WERI-Rb-1 (cell line): Measurements from ENCODE around the gene CD63.

Experiments used
- DNase-seq: peaks from one replicate; pipeline ENCODE4 v3.0.0-alpha.2; 2020
- H3K27ac ChIP-seq: fragments of 250-450 bp; sonication (Bioruptor Pico); 2 replicates; pipeline ENCODE4 v1.5.1; 2020; ENCODE audit warnings: mild to moderate bottlenecking, moderate library complexity
- H3K27me3 ChIP-seq: fragments of 250-450 bp; sonication (Bioruptor Pico); 2 replicates; pipeline ENCODE4 v1.5.1; 2021; ENCODE audit warnings: mild to moderate bottlenecking, low read depth, moderate library complexity; ENCODE audit not compliant: insufficient read depth, severe bottlenecking
- H3K36me3 ChIP-seq: fragments of 250-450 bp; sonication (Bioruptor Pico); 2 replicates; pipeline ENCODE4 v1.5.1; 2020; ENCODE audit warnings: mild to moderate bottlenecking, moderate library complexity
- H3K4me3 ChIP-seq: 2 replicates; pipeline ENCODE4 v1.5.1; 2011; ENCODE audit warnings: low read depth, mild to moderate bottlenecking, control low read depth, low read length
- H3K9me3 ChIP-seq: fragments of 250-450 bp; sonication (Bioruptor Pico); 2 replicates; pipeline ENCODE4 v1.5.1; 2021; ENCODE audit warnings: mild to moderate bottlenecking, moderate library complexity; ENCODE audit not compliant: severe bottlenecking
- CTCF ChIP-seq: IDR thresholded peaks from 2 replicates; pipeline ENCODE4 v1.5.1; 2011; ENCODE audit warnings: low read depth, mild to moderate bottlenecking, control low read depth, inconsistent platforms, low read length

The CD63 gene

DNA sequence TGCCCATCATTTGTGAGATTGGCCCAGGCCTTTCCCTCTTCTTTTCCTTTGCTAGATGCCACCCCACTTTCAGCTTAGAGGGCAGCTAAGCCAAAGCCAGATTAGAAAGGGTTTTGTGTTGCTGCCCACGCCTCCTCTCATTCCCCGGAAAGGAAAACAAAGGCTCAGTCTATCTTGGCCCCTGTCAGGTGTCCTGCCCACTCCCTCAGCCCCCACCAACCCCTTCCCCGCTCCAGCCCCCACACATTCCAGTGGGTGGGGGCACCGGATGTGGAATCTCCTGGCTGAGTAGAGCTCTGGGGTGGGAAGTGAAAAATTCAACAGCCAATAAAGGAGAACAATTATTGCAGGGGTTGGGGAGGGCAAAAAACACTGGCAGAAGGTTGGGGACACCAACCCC, 10.8 kb downstream of the CD63 start:
- H3K27me3 ChIP-seq: no peaks in the 10 kb centered on the region
- peak overlapping the region; percentile 81 for H3K27ac ChIP-seq
- no peak overlapping the region; the same call in 1 of the 2 replicates for H3K4me3 ChIP-seq
- peak; percentile 56 for DNase-seq
- H3K36me3 ChIP-seq: peaks cover 11% of the 10 kb centered on the region
- no peaks in the 10 kb centered on the region for H3K9me3 ChIP-seq
- no peak for TF ChIP-seq CTCF

GRCh38 chr12:55717011-55718007, 11.5 kb downstream of the CD63 start:
- Histone ChIP-seq H3K4me3 (peak overlapping the region; percentile 92), H3K36me3 (peaks cover 11% of the 10 kb centered on the region; the same call in 1 of the 2 replicates), H3K27me3 (no peaks in the 10 kb centered on the region), H3K27ac (peak overlapping the region; percentile 90), H3K9me3 (no peaks in the 10 kb centered on the region)
- TF ChIP-seq CTCF: no peak
- DNase-seq: no peak

- peak overlapping the region; percentile 90 for H3K27ac ChIP-seq
These were observed 12.2 kb downstream of the CD63 start for GRCh38 chr12:55716582-55716957.

DNA sequence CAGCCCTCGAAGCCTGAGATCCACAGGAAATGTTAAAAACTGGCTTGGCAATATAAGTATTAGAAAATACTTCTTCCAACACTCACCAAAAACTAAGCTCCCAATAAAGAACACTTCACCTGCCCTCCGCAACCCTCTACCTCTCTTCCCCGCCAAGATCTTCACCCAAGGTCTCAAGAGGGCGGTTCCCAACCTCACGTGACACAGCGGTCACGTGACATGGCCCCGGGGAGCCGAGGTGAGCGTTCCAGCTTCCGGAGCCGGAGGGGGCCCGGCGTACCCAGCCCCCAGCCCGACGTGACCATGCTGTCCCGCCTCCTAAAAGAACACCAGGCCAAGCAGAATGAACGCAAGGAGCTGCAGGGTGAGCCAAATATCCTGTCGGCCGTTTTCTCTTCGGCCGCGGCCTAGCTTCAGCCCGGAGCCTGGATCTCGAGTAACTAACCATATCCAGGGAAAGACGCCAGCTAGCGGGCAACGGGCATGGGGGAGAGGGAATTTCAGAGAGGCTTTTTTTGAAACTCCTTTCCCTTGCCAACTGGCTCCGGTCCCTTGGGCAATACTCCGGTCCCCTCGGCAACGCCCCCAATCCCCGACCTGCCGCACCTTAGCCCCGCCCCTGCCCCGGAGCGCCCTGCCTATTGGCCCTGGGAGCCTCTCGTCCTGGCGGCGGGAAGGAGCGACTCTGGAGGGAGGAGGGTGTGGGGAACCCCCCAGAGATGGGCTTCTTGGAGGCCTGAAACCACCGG, 12.8 kb downstream of the CD63 start, which contains the start of gene BLOC1S1:
TSS of gene BLOC1S1 (plus strand) at position 214 of the 749 bp plus-strand sequence. CDS start at position 220, 6 bp downstream.
- Histone ChIP-seq H3K27ac (peak within 1 kb of the TSS; percentile 90), H3K36me3 (peaks cover 11% of the 10 kb centered on the region; the same call in 1 of the 2 replicates), H3K4me3 (peak within 1 kb of the TSS; percentile 92), H3K9me3 (no peaks in the 10 kb centered on the region), H3K27me3 (no peaks in the 10 kb centered on the region)
- no peak for TF ChIP-seq CTCF
- peak; percentile 94 for DNase-seq

More at GRCh38 chr12:55716582-55716957, 12.2 kb downstream of the CD63 start:
- Histone ChIP-seq H3K4me3 (peak overlapping the region; percentile 92), H3K9me3 (no peaks in the 10 kb centered on the region), H3K36me3 (peaks cover 11% of the 10 kb centered on the region; the same call in 1 of the 2 replicates), H3K27me3 (no peaks in the 10 kb centered on the region)
- TF ChIP-seq CTCF: no peak
- DNase-seq: no peak

DNA sequence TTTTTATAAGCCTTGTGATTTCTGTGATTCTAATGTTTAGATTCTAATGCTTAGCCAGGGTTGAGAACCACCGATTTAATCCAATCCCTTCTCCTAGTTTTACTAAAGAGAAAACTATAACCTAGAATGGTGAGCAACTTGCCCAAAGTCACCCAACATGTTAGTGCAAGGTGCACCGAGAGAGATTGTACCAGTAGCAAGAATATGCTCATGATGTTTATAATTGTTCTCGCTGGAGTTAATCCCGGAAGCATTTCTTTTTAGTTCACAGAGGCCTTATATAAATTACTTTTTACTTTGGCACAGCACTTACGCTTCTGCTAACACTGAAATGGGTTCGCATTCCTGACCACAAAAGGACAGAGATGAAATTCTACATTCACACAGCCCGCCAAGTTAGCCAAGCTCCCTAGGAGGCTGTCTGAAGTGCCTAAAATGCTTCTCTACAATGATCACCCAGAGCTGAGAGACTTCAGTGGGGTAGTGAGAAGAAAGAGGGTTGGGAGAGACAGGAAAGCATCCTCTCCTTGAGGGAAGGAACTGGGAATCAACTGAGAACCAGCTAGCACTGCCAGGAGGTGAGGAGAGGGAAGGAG, 13.5 kb downstream of the CD63 start:
- no peaks in the 10 kb centered on the region for H3K9me3 ChIP-seq
- TF ChIP-seq CTCF: no peak
- peak overlapping the region; percentile 90 for H3K27ac ChIP-seq
- H3K36me3 ChIP-seq: peaks cover 11% of the 10 kb centered on the region; the same call in 1 of the 2 replicates
- peak overlapping the region; percentile 92 for H3K4me3 ChIP-seq
- DNase-seq: no peak
- no peaks in the 10 kb centered on the region for H3K27me3 ChIP-seq
